Gastrocnemius medialis (tissue), 4 donors: Measurements from ENCODE around the gene FANCC. TPM values are rescaled to one million over a fixed set of nuclear protein-coding genes. Genes with fewer than 3 reads are reported as not detected.

ENCODE experiments used
- ATAC-seq, 2 donors: fragments of 150-250 bp; one replicate each; pipeline ENCODE4 v1.9.1; 2016
- DNase-seq, 2 donors: peaks; one replicate each; pipeline ENCODE4 v3.0.0-alpha.2; 2019
- H3K27ac ChIP-seq, 4 donors: fragments of 200-600 bp; sonication (generic); 1 replicate in 1 of 4; 2 replicates in 3 of 4; pipeline ENCODE4 v1.5.1; 2016 to 2018; ENCODE audit warnings: mild to moderate bottlenecking in 2 of 4, moderate library complexity in 1 of 4
- H3K27me3 ChIP-seq, 3 donors: fragments of 200-600 bp; sonication (generic) in 2 of 3; 1 replicate in 1 of 3; 2 replicates in 2 of 3; pipeline versions ENCODE4 v1.5.1 to v1.6.0; 2016 to 2019; ENCODE audit warnings: mild to moderate bottlenecking in 1 of 3, moderate library complexity in 1 of 3
- H3K36me3 ChIP-seq, 2 donors: fragments of 200-600 bp; sonication (generic) in 1 of 2; one replicate each; pipeline ENCODE4 v1.5.1; 2017 to 2018
- H3K4me1 ChIP-seq, 2 donors: fragments of 200-600 bp; sonication (generic) in 1 of 2; one replicate each; pipeline ENCODE4 v1.5.1; 2016 to 2017; ENCODE audit warnings: mild to moderate bottlenecking in 2 of 2
- H3K4me3 ChIP-seq, 4 donors: fragments of 200-600 bp; sonication (generic) in 3 of 4; 1 replicate in 1 of 4; 2 replicates in 3 of 4; pipeline ENCODE4 v1.5.1; 2016 to 2019; ENCODE audit warnings: mild to moderate bottlenecking in 2 of 4
- H3K9me3 ChIP-seq, 3 donors: fragments of 200-600 bp; sonication (generic) in 2 of 3; 1 replicate in 1 of 3; 2 replicates in 2 of 3; pipeline ENCODE4 v1.5.1; 2016 to 2019
- CTCF ChIP-seq, 5 experiments: fragments of 450-650 bp in 3 of 5; fragments of 200-600 bp in 2 of 5; sonication (generic) in 2 of 5; IDR thresholded peaks in 4 of 5; conservative IDR thresholded peaks in 1 of 5; 1 replicate in 4 of 5; 2 replicates in 1 of 5; pipeline ENCODE4 v1.5.1; 2016 to 2019; ENCODE audit warnings: antibody characterized with exemption in 5 of 5, mild to moderate bottlenecking in 3 of 5, moderate library complexity in 3 of 5
- POLR2A ChIP-seq, 2 donors: fragments of 450-650 bp; IDR thresholded peaks; one replicate each; pipeline ENCODE4 v1.6.1; 2017; ENCODE audit warnings: antibody characterized with exemption in 2 of 2, mild to moderate bottlenecking in 2 of 2, moderate library complexity in 2 of 2
- in situ Hi-C, 4 donors: fragments of 200-750 bp; cut with MboI; loops; one replicate each; pipeline versions ENCODE4 v1.15.0 to v1.8.0; 2017; ENCODE audit warnings: low sequenced_read_pairs in 4 of 4
- intact Hi-C: fragments of 100-400 bp; cut with DNase I; formaldehyde crosslinking; loops from one replicate; pipeline ENCODE4 v1.15.1; 2023; ENCODE audit warnings: low total_unique reads
- total RNA-seq, 4 donors: library from RNA; depleted of rRNA; stranded (reverse); fragments of >200 nt; gene quantifications; one replicate each; pipeline versions ENCODE4 v1.1.0 to v1.2.3, GENCODE V29; 2016

The FANCC gene
- total RNA-seq, 4 donors from 2014 or later = 1.2 to 4.8 (median 2.5) TPM

DNA sequence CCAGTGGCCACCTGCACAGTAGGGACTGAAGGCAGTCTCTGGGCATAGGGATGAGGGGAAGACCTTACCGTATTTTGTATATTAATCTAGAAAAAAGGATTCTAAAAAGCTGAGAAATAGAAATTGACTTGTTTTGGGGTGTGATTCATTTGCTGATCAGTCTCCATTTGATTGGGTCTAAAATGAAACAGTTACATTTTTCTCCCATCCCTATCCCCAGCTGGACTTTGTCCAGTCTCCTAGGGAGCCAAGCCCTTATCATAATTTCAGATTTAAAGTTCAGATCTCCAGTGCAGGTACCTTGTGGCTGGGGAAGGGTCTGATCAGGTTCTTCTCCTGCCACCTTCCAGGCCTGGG is 240.8 kb downstream of the FANCC start:
- TF ChIP-seq CTCF (IDR thresholded peaks at IDR 0.05 in 4 of 5, conservative IDR thresholded peaks at IDR 0.05 in 1 of 5) (no peak), POLR2A (IDR thresholded peaks at IDR 0.05) (no peak)
- Histone ChIP-seq H3K9me3 (no peaks in the 10 kb centered on the region), H3K27ac (peak overlapping the region; percentile 85 to 96 (median 91)), H3K4me3 (no peak overlapping the region), H3K4me1 (peaks cover 81 to 87% of the 10 kb centered on the region in 2 donors), H3K27me3 (no peaks in the 10 kb centered on the region), H3K36me3 (peaks cover 0 to 9% of the 10 kb centered on the region in 2 donors)
- in situ Hi-C loops (no loop called here), intact Hi-C loops (loop anchor here (5.0 to 10.0 kb wide), 2 partner anchors 46 to 392 kb away; no protein-coding TSS in a partner anchor)
- DNase-seq (no peak), ATAC-seq (no peak)

DNA sequence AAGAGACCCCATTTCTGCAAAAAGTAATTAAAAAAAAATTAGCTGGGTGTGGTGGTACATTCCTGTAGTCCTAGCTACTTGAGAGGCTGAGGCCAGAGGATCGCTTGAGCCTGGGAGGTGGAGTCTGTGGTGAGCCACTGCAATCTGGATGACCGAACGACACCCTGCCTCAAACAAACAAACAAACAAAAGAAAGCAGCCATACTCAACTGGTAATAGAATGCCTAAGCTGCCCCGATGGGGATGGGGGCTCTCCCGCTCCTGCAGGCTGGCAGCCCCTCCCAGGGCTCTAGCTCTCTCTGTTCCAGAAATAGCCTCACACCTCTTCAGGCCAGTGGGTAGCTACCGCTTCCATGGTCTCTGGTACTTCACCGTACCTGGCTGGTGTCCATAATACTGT is 241.8 kb downstream of the FANCC start:
- ATAC-seq (no peak), DNase-seq (no peak)
- Histone ChIP-seq H3K27ac (peak overlapping the region; percentile 85 to 96 (median 91)), H3K4me1 (peaks cover 89 to 90% of the 10 kb centered on the region in 2 donors), H3K36me3 (no peaks in the 10 kb centered on the region), H3K4me3 (no peak overlapping the region), H3K27me3 (no peaks in the 10 kb centered on the region), H3K9me3 (no peaks in the 10 kb centered on the region)
- in situ Hi-C loops (no loop called here), intact Hi-C loops (loop anchor here (5.0 to 10.0 kb wide), 2 partner anchors 47 to 391 kb away; no protein-coding TSS in a partner anchor)
- TF ChIP-seq POLR2A (IDR thresholded peaks at IDR 0.05) (no peak), CTCF (IDR thresholded peaks at IDR 0.05 in 4 of 5, conservative IDR thresholded peaks at IDR 0.05 in 1 of 5) (no peak)

- DNase-seq (peak; percentile 50 to 83), ATAC-seq (peak; percentile 21 to 36)
Measured at GRCh38 chr9:95074632-95075031, 242.9 kb downstream of the FANCC start.

DNA sequence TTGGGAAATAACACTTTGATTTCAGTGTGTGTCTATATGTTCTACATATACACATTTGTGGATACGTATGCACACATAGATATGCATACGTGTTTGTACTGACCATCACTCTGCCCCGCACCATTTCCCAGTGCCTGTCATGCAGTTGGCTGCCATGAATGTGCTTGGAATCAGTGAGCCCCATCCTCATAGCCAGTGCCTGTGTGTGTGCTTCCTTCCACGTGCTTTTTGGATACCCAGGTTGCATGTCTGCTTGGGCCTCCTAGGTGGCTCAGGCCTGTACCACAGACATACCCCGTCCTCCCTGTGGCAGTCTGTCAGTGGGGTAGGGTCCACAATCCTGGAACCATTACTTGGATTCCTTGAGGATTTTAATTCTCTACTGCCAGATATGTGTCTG is 243.6 kb downstream of the FANCC start:
- in situ Hi-C loops (no loop called here), intact Hi-C loops (loop anchor here (5.0 to 10.0 kb wide), 2 partner anchors 292 to 389 kb away; no protein-coding TSS in a partner anchor)
- DNase-seq (no peak), ATAC-seq (no peak)
- Histone ChIP-seq H3K4me3 (no peak overlapping the region), H3K9me3 (no peaks in the 10 kb centered on the region), H3K27ac (peak overlapping the region; percentile 85 to 96 (median 91)), H3K27me3 (no peaks in the 10 kb centered on the region), H3K36me3 (no peaks in the 10 kb centered on the region), H3K4me1 (peaks cover 92 to 95% of the 10 kb centered on the region in 2 donors)
- TF ChIP-seq CTCF (IDR thresholded peaks at IDR 0.05 in 4 of 5, conservative IDR thresholded peaks at IDR 0.05 in 1 of 5) (no peak), POLR2A (IDR thresholded peaks at IDR 0.05) (no peak)

More at GRCh38 chr9:95074632-95075031, 242.9 kb downstream of the FANCC start:
- Histone ChIP-seq H3K27me3 (no peaks in the 10 kb centered on the region), H3K4me3 (no peak overlapping the region), H3K9me3 (no peaks in the 10 kb centered on the region), H3K27ac (peak overlapping the region; percentile 85 to 96 (median 91)), H3K4me1 (peaks cover 92 to 95% of the 10 kb centered on the region in 2 donors), H3K36me3 (no peaks in the 10 kb centered on the region)
- in situ Hi-C loops = no loop called here
- TF ChIP-seq CTCF (IDR thresholded peaks at IDR 0.05 in 4 of 5, conservative IDR thresholded peaks at IDR 0.05 in 1 of 5) = no peak
- TF ChIP-seq POLR2A (IDR thresholded peaks at IDR 0.05) = no peak
- intact Hi-C loops = loop anchor here (5.0 to 10.0 kb wide), 3 partner anchors 48 to 390 kb away; no protein-coding TSS in a partner anchor
